ENCODE data around the gene MRI1.
"Not testable (repeated sequence)": the region's sequence is repeated elsewhere in the genome, so short reads cannot be mapped to it uniquely, and the experiment has no call there.

The MRI1 gene

GRCh38 chr19:13764101-13764807, at the start of gene MRI1:
TSS of gene MRI1 (plus strand) at chr19:13764522. CDS start at chr19:13764589, 67 bp downstream.
- peak; percentile 88 for DNase-seq

DNA sequence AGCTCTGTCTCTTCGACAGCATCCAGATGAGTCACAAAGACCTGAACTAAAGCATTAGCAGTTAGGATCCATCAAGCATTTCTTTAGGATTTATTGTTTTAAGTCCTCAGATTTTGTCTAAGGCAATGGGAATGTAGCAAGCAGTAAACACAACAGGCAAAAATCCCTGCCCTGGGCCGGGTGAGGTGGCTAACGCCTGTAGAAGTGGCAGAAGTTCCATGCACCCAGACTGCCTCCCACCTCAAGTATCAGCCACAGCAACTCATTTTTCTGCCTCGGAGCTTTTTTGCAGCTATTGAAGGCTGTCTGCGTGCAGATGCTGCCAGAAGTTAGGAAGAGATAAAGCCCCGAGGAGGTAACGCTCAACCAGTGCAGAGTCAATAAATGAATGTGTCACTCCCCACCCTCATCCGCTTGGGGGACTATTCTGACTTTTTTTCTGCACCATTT, 47.1 kb upstream of the MRI1 start:
- DNase-seq = no peak

GRCh38 chr19:13718733-13719132, 45.6 kb upstream of the MRI1 start:
- DNase-seq = peak; percentile 59

DNA sequence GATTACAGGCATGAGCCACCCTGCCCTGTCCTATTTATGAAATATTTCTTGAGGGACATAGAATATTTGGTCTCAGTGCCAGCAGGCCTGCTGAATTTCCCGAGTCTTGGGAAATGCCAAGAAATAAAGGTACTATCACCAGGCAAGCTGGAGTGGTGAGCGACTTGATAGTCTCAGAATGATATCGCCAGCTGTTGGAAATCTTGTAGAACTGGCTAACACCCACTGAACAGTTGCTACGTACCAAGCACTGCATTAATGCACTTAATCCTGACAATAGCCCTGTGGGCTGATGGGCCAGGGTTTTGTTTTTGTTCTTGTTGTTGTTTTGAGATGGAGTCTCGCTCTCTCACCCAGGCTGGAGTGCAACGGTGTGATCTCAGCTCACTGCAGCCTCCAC, 42.2 kb upstream of the MRI1 start:
- no peak for DNase-seq

- DNase-seq = no peak
These were observed 41.1 kb upstream of the MRI1 start for GRCh38 chr19:13723206-13723605.

DNA sequence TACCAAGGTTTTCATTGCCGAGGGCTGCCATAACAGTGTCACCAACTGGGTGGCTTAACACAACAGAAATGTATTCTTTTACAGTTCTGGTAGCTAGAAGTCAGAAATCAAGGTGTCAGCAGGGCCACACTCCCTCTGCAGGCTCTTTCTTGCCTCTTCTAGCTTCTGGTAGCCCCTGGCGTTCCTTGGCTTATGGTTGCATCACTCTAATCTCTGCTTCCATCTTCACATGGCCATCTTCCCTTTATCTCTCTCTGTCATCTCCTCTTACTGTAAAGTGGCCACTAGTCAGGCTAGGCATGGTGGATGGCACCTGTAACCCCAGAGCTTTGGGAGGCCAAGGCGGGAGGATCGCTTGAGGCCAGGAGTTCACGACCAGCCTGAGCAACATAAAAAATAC, 38.0 kb upstream of the MRI1 start:
- no peak for DNase-seq

GRCh38 chr19:13727798-13728197, 36.5 kb upstream of the MRI1 start:
- no peak for DNase-seq

GRCh38 chr19:13729859-13730258, 34.5 kb upstream of the MRI1 start:
- no peak for DNase-seq

GRCh38 chr19:13731147-13731964, 33.0 kb upstream of the MRI1 start:
- peak; percentile 98 for DNase-seq

- DNase-seq = no peak
These were observed 32.0 kb upstream of the MRI1 start for GRCh38 chr19:13732337-13732736.

- DNase-seq = no peak
These were observed 29.6 kb upstream of the MRI1 start for GRCh38 chr19:13734751-13735150.

- DNase-seq = no peak
These were observed 26.2 kb upstream of the MRI1 start for GRCh38 chr19:13738073-13738472.

GRCh38 chr19:13741893-13742292, 22.4 kb upstream of the MRI1 start:
- DNase-seq = no peak

- no peak for DNase-seq
These were observed 21.6 kb upstream of the MRI1 start for GRCh38 chr19:13742756-13743155.

DNA sequence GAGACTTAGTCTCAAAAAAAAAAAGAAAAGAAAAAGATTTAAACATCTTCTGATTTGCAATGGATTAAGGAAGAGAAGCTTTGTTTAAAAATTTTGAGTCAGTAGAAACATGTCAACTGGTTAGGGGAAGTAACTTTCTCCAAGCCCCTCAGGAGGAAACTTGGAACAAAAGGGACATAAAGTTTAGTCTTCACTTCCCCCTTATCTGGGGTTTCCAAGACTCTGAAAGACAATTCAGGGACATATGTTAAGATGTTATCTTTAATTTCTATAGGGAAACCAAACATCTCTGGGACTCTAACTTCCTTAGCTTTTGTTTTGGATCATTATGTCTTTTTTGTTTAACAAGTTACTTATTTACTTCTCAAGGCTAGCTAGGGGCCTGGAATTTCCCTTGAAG, 20.1 kb upstream of the MRI1 start:
- DNase-seq = no peak

GRCh38 chr19:13747098-13747453, 17.2 kb upstream of the MRI1 start:
- DNase-seq = no peak

DNA sequence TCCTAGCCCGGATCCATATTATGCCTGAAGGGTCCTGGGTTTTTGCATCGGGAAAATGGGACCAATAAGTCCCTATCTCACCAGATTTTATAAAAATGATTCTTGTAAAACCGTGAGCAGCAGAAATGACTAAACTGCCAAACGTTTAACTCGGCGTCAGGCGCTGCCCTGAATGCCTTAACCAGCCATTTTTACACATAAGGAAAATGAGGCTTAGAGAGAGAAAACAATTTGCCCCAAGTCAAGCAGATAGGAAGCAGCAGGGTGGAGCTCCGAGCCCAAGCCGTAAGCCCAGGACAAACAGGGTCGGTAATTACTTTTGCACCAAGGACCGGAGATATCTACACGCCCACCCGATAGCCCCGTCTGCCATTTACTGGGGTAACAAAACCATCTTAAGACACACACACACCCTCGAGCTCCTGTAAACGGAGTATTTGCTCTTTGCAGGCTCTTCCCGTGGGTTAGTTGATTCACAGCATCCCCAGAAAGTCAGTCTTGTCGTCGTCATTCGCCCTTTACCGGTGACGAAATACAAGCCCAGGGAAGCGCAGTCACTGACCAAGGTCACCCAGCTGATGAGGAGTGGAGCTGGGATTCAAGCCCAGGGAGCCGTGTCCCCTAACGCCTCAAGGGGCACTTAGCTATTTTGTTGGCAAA, 16.0 kb upstream of the MRI1 start:
- DNase-seq = no peak

GRCh38 chr19:13751436-13751835, 12.9 kb upstream of the MRI1 start:
- DNase-seq = no peak

GRCh38 chr19:13753622-13754021, 10.7 kb upstream of the MRI1 start:
- DNase-seq = not testable (repeated sequence)

GRCh38 chr19:13756210-13756609, 8.1 kb upstream of the MRI1 start:
- DNase-seq = no peak

DNA sequence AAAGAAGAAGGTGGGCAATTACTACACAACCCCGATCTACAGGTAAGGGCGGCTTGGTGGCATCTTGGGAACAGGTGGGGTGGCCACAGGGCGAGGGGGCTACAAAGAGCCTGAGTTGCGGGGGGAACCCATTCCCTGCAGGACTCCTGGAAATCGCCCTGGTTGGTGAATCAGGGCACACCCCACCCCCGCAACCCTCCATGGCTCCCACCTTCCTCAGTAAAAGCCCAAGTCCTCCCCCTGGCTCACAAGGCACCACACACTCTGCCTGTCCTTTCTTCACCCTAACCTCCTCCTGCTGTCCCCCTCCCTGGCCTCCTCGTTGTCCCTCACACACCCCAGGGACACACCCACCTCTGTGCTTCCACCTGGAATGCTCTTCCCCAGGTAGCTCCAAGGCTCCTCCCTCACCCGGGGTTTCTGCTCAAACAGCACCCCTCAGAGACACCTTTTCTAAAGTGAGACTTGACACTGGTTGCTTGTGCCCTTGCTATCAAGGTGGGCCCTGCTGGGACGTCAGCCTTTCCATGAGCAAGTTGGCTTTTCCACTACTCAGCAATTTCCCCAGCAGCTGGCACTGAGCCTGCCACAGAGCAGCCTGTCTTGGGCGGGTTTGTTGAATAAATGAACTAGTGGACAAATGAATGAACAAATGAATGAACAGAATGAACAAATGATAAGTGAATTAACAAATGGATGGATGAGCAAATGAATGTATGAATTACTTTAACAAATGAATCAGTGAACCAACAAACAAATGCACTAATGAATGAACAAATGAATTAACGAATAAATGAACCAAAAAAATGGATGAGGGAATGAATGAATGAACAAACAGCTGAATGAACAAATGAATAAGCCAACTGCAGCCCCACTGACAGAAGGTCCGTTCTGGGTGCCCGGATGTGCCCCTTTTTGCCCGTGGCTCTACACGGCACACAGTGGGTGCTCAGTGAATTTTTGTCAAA, 6.2 kb upstream of the MRI1 start:
- no peak for DNase-seq

GRCh38 chr19:13758795-13759194, 5.5 kb upstream of the MRI1 start:
- DNase-seq = no peak

GRCh38 chr19:13761423-13761822, 2.9 kb upstream of the MRI1 start:
- no peak for DNase-seq
